Measurements from ENCODE around the gene UBL4B.
A peak's percentile ranks its signal among the peaks of the same experiment; 100 is the strongest.

The UBL4B gene

GRCh38 chr1:110144366-110144765 lies 32.1 kb downstream of the UBL4B start:
- TF ChIP-seq TAF1 (IDR thresholded peaks at IDR 0.05; ENCODE audit: low read depth), result no peak

GRCh38 chr1:110148961-110149360 lies 36.7 kb downstream of the UBL4B start:
- TF ChIP-seq MAX (IDR thresholded peaks at IDR 0.05) (no peak), TEAD4 (IDR thresholded peaks at IDR 0.05) (no peak), TCF12 (IDR thresholded peaks at IDR 0.05; ENCODE audit: low read depth) (no peak), RAD21 (IDR thresholded peaks at IDR 0.05; ENCODE audit: low read depth) (no peak), CEBPB (IDR thresholded peaks at IDR 0.05) (no peak), USF1 (IDR thresholded peaks at IDR 0.05) (no peak), NFIC (IDR thresholded peaks at IDR 0.05) (no peak), FOXM1 (IDR thresholded peaks at IDR 0.05; ENCODE audit: borderline replicate concordance, low read depth) (no peak), CREB1 (IDR thresholded peaks at IDR 0.05; ENCODE audit: low read depth) (no peak), REST (IDR thresholded peaks at IDR 0.05; ENCODE audit: low read depth) (no peak), TAF1 (IDR thresholded peaks at IDR 0.05; ENCODE audit: low read depth) (no peak)

- TF ChIP-seq YY1 (IDR thresholded peaks at IDR 0.05; ENCODE audit: low read depth) (no peak), TCF12 (IDR thresholded peaks at IDR 0.05; ENCODE audit: low read depth) (no peak), USF1 (IDR thresholded peaks at IDR 0.05) (no peak), TAF1 (IDR thresholded peaks at IDR 0.05; ENCODE audit: low read depth) (no peak), RAD21 (IDR thresholded peaks at IDR 0.05; ENCODE audit: low read depth) (no peak), CREB1 (IDR thresholded peaks at IDR 0.05; ENCODE audit: low read depth) (peak; percentile 56; the same call in 1 of the 2 replicates), TEAD4 (IDR thresholded peaks at IDR 0.05) (no peak), ZBTB7A (IDR thresholded peaks at IDR 0.05; ENCODE audit: low read depth) (no peak), MAX (IDR thresholded peaks at IDR 0.05) (peak; percentile 95), EP300 (IDR thresholded peaks at IDR 0.05; ENCODE audit: borderline replicate concordance) (no peak), EGR1 (IDR thresholded peaks at IDR 0.05) (0 out of 2 replicates have a peak, but pooled peaks have one; percentile 13), CEBPB (IDR thresholded peaks at IDR 0.05) (no peak)
These were observed 38.3 kb downstream of the UBL4B start, which contains the start of gene SLC6A17 for GRCh38 chr1:110150330-110151174. Gene SLC6A17 (plus strand): TSS chr1:110150494. CDS start chr1:110166930, 16,436 bp downstream.

GRCh38 chr1:110151175-110151669 lies 39.0 kb downstream of the UBL4B start:
- TF ChIP-seq REST (IDR thresholded peaks at IDR 0.05; ENCODE audit: low read depth) (no peak), RAD21 (IDR thresholded peaks at IDR 0.05; ENCODE audit: low read depth) (no peak), YY1 (IDR thresholded peaks at IDR 0.05; ENCODE audit: low read depth) (no peak), CEBPB (IDR thresholded peaks at IDR 0.05) (no peak), MAX (IDR thresholded peaks at IDR 0.05) (no peak), NFIC (IDR thresholded peaks at IDR 0.05) (no peak), TAF1 (IDR thresholded peaks at IDR 0.05; ENCODE audit: low read depth) (no peak), CREB1 (IDR thresholded peaks at IDR 0.05; ENCODE audit: low read depth) (no peak), TCF12 (IDR thresholded peaks at IDR 0.05; ENCODE audit: low read depth) (no peak)

GRCh38 chr1:110152133-110152785 lies 40.0 kb downstream of the UBL4B start:
- TF ChIP-seq FOXM1 (IDR thresholded peaks at IDR 0.05; ENCODE audit: borderline replicate concordance, low read depth) (no peak), NFIC (IDR thresholded peaks at IDR 0.05) (no peak), MAX (IDR thresholded peaks at IDR 0.05) (no peak), TAF1 (IDR thresholded peaks at IDR 0.05; ENCODE audit: low read depth) (no peak), EP300 (IDR thresholded peaks at IDR 0.05; ENCODE audit: borderline replicate concordance) (no peak), USF1 (IDR thresholded peaks at IDR 0.05) (no peak), TEAD4 (IDR thresholded peaks at IDR 0.05) (no peak), YY1 (IDR thresholded peaks at IDR 0.05; ENCODE audit: low read depth) (no peak), RAD21 (IDR thresholded peaks at IDR 0.05; ENCODE audit: low read depth) (no peak), ZBTB7A (IDR thresholded peaks at IDR 0.05; ENCODE audit: low read depth) (no peak), REST (IDR thresholded peaks at IDR 0.05; ENCODE audit: low read depth) (no peak), EGR1 (IDR thresholded peaks at IDR 0.05) (no peak), CREB1 (IDR thresholded peaks at IDR 0.05; ENCODE audit: low read depth) (no peak), TCF12 (IDR thresholded peaks at IDR 0.05; ENCODE audit: low read depth) (no peak), CEBPB (IDR thresholded peaks at IDR 0.05) (no peak)
